ENCODE results near the gene GRM6. TPM values are rescaled to one million over a fixed set of nuclear protein-coding genes. Genes with fewer than 3 reads are reported as not detected.

GRM6 gene
- total and polyA plus RNA-seq, 7 donors, result not detected

DNA sequence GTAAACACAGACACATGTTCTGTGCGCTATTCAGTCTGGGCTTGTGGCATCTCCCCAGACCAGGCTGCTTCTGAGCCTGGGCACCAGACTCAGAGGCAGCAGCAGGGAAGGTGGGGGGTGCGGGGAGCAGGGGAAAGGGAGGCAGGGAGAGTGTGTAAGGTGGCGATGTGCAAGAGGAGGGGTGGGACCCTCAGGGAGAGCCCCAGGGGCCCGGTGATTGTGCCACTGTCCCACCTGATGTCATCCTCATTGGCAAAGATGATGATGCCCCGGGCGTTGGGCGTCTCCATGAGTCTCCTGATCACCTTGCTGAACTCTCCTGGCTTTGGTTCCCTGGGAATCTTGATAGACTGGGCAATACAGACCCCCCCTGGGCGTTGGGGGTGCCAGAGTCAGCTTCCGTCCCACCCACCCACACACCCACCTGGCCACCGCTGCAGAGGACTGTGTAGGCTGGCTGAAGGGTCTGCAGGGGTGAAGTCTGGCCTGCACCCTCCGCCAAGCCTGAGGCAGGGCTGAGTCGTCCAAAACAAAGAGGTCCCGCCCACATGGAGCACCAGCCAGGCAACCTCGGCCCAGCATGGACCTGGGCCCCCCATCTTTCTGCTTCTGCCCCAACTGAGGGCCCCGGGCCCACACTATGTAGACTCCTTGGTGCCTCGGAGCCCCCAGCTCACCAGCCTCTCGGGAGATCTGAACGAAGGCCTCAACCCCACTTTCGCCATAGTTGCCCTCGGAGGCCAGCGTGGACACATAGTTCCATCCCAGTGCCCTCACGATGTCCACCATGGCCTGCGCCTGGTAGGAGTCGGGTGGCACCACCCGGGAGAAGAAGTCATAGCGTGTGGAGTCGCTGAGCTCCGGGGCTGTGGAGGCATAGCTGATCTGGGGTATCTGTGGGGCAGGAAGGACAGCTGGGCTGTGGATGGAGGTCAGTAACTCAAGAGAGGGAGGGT, 3.7 kb downstream of the GRM6 start:
- Histone ChIP-seq H3K4me3 (no peak overlapping the region), H3K36me3 (ENCODE audit: insufficient read depth in 1 of 2, low read depth in 1 of 2) (no peaks in the 10 kb centered on the region), H3K4me1 (no peaks in the 10 kb centered on the region), H3K27ac (no peak overlapping the region), H3K9me3 (no peaks in the 10 kb centered on the region), H3K27me3 (ENCODE audit: insufficient read depth in 3 of 3, low read length in 2 of 3) (peaks cover 0 to 38% (median 19%) of the 10 kb centered on the region in 3 donors)
- TF ChIP-seq, protein P1, sequence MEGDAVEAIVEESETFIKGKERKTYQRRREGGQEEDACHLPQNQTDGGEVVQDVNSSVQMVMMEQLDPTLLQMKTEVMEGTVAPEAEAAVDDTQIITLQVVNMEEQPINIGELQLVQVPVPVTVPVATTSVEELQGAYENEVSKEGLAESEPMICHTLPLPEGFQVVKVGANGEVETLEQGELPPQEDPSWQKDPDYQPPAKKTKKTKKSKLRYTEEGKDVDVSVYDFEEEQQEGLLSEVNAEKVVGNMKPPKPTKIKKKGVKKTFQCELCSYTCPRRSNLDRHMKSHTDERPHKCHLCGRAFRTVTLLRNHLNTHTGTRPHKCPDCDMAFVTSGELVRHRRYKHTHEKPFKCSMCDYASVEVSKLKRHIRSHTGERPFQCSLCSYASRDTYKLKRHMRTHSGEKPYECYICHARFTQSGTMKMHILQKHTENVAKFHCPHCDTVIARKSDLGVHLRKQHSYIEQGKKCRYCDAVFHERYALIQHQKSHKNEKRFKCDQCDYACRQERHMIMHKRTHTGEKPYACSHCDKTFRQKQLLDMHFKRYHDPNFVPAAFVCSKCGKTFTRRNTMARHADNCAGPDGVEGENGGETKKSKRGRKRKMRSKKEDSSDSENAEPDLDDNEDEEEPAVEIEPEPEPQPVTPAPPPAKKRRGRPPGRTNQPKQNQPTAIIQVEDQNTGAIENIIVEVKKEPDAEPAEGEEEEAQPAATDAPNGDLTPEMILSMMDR (IDR thresholded peaks at IDR 0.05), result no peak
- ATAC-seq (no peak), DNase-seq (no peak)
- intact Hi-C loops (cut with DNase I), result no loop called here
- WGBS, 3 donors, result 83 to 89% (median 87%) methylated on average over 27 to 28 of the region's 28 CpGs

DNA sequence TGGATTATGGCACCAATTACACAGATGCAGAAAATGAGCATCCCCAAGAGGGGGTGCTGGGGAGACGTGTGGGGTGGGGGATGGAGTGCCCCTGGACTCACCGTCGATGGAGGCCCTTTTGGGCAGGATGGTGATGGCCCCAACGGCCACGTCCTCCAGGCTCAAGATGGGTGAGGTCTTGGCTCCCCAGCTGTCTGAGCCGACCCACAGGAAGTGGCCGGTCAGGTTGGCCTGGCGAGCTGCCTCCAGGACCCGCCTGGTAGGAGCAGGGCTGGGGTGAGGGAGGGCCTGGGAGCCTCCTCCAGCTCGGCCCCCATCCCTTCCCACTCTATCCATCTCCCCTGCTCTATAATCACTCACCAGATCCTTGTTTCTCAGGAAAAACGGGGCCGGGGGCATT, 4.6 kb downstream of the GRM6 start:
- DNase-seq (no peak), ATAC-seq (no peak)
- TF ChIP-seq, protein P1 (IDR thresholded peaks at IDR 0.05), result no peak
- Histone ChIP-seq H3K4me3 (no peak overlapping the region), H3K27ac (no peak overlapping the region), H3K4me1 (no peaks in the 10 kb centered on the region), H3K36me3 (ENCODE audit: insufficient read depth in 1 of 2, low read depth in 1 of 2) (no peaks in the 10 kb centered on the region), H3K9me3 (no peaks in the 10 kb centered on the region), H3K27me3 (ENCODE audit: insufficient read depth in 3 of 3, low read length in 2 of 3) (peaks cover 0 to 32% (median 10%) of the 10 kb centered on the region in 3 donors)
- 82 to 89% (median 89%) methylated on average over 12 of the region's 12 CpGs for WGBS, 3 donors
- intact Hi-C loops (cut with DNase I), result no loop called here

DNA sequence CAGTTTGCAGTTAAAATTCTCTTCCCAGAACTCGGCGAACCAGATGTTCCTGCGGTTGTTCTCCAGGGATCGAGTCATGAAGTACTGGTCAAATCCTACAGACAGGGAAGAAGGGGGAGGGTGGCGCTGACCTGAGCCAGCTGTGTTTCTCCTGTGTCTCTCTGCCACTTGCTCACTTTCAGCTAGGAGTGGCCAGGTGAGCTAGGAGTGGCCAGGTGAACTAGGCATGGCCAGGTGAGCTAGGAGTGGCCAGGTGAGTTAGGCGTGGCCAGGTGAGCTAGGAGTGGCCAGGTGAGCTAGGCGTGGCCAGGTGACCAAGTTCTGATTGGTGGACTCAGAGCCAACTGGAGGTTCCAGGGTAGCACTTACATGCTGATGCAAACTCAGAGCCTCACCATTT, 5.8 kb downstream of the GRM6 start:
- Histone ChIP-seq H3K4me3 (no peak overlapping the region), H3K27ac (no peak overlapping the region), H3K4me1 (no peaks in the 10 kb centered on the region), H3K36me3 (ENCODE audit: insufficient read depth in 1 of 2, low read depth in 1 of 2) (no peaks in the 10 kb centered on the region), H3K27me3 (ENCODE audit: insufficient read depth in 3 of 3, low read length in 2 of 3) (peaks cover 0 to 21% (median 7%) of the 10 kb centered on the region in 3 donors), H3K9me3 (no peaks in the 10 kb centered on the region)
- ATAC-seq, result no peak
- 91 to 94% (median 91%) methylated on average over 7 of the region's 7 CpGs for WGBS, 3 donors
- intact Hi-C loops (cut with DNase I), result no loop called here
- TF ChIP-seq, protein P1 (IDR thresholded peaks at IDR 0.05), result no peak
- no peak for DNase-seq

DNA sequence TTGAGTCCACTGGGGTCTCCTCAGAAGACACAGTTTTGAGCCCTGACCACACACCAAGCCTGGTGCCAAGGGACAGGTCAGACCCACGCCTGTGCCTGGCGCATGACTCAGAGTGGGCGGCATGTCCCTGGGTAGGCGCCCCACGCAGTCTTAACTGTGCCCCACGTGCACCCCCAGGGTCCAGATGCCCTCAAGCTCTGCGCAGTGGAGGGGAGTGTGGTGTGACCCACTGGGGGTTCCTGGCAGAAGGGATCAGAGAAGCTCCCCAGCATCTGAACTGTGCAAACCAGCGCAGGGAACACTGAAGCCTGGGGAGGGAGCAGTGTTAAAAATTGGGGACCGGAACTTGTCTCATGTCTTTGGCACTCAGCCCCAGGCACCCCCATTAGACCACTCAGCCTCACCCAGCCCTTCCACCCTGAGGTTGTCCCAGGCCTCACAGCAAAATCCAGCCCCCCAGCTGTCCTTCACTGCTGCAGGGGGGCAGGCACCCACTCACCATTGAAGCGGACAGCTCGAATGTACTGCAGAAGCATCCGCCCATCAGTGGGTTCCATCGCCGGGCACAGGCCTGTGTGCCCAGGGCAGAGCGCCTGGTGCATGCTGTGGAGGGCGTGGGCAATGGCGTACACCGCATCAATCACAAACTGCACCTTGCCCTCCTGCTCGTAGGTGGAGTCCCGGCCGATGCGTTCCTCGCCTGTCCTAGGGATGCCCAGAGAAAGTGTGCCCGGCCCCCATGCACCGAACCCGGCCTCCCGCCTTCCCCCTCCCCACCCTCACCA, 6.5 kb downstream of the GRM6 start:
- TF ChIP-seq, protein P1 (IDR thresholded peaks at IDR 0.05), result no peak
- intact Hi-C loops (cut with DNase I), result no loop called here
- Histone ChIP-seq H3K27me3 (ENCODE audit: insufficient read depth in 3 of 3, low read length in 2 of 3) (peaks cover 0 to 14% (median 2%) of the 10 kb centered on the region in 3 donors), H3K27ac (no peak overlapping the region), H3K4me1 (no peaks in the 10 kb centered on the region), H3K9me3 (no peaks in the 10 kb centered on the region), H3K4me3 (no peak overlapping the region), H3K36me3 (ENCODE audit: insufficient read depth in 1 of 2, low read depth in 1 of 2) (no peaks in the 10 kb centered on the region)
- 92 to 96% (median 94%) methylated on average over 27 of the region's 27 CpGs for WGBS, 3 donors
- DNase-seq (no peak), ATAC-seq (no peak)
